ENCODE data around the gene SPATA32. TPM values are rescaled to one million over a fixed set of nuclear protein-coding genes. Genes with fewer than 3 reads are reported as not detected.

The SPATA32 gene
- total RNA-seq, 1 donor, result not detected

DNA sequence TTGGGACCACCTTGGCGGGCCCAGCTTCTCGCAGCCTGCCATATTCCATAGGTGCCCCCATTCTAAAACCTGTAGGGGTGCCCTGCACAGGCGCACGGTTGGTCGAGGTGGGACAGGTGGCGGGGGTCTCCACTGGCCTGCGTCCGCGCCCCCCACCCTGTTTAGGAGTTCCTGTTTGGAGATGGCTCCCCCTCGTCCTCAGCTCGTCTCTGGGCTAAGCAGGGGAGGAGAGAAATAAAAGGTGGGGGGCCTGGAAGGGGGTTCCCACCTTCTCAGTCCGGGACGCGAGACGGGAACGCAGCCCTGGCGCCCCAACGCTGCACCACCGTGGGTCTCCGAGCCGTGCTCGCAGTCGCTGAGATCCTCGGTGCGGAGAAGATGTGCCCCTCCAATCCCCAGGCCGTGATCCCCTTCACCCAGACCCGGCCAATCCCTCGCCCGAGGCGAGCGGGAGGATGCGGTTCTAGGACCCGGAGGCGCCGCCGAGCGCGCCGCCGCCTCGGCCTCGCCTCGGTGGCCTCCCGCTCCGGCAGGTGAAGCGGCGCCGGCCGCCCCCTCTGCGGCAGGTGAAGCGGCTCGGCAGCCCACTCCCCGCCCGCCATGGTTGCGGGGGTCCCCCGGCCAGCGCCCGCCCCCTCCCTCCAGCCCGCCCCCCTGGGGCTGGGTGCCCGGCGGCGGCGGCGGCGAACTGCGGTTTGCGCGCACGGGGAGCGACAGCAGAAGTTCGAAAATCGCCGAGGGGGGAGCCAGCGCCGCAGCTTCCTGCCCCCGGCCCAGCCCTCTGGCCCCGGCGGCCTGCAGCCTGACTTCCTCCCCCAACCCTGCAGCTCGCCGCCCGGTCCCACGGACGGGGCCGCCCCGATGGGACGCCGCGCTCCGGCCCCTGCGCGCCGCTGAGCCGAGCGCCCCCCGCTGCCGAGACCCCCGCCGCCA, 40.5 kb downstream of the SPATA32 start, which contains the start of gene FMNL1:
TSS of gene FMNL1 (plus strand) at position 805 of the 933 bp plus-strand sequence. CDS start 240 bp downstream, outside the sequence.
- Histone ChIP-seq H3K4me3 (ENCODE audit: insufficient read depth, low read length) (peak within 1 kb of the TSS; percentile 65), H3K9me3 (ENCODE audit: low read depth, low read length) (no peaks in the 10 kb centered on the region), H3K27ac (ENCODE audit: low read depth, low read length) (no peak within 1 kb of the TSS), H3K4me1 (ENCODE audit: insufficient read depth, low read length) (peaks cover 11% of the 10 kb centered on the region), H3K79me2 (ENCODE audit: insufficient read depth, low read length) (no peaks in the 10 kb centered on the region), H2AFZ (ENCODE audit: low read length) (peak within 1 kb of the TSS; percentile 51), H3K4me2 (ENCODE audit: insufficient read depth, low read length) (peak within 1 kb of the TSS; percentile 64), H3K27me3 (ENCODE audit: insufficient read depth, low read length) (peaks cover 30% of the 10 kb centered on the region), H4K20me1 (ENCODE audit: insufficient read depth, low read length) (no peaks in the 10 kb centered on the region), H3K36me3 (ENCODE audit: insufficient read depth, low read length) (no peaks in the 10 kb centered on the region)
- DNase-seq (ENCODE audit: insufficient read length, low spot score, missing footprints), result peak; percentile 91
- no peak for TF ChIP-seq CTCF (IDR thresholded peaks at IDR 0.05; ENCODE audit: extremely low read depth, low read depth, low read length)

- no peak overlapping the region for H3K27ac ChIP-seq (ENCODE audit: low read depth, low read length)
- H3K4me3 ChIP-seq (ENCODE audit: insufficient read depth, low read length), result no peak overlapping the region
- no peak overlapping the region for H3K4me2 ChIP-seq (ENCODE audit: insufficient read depth, low read length)
- DNase-seq (ENCODE audit: insufficient read length, low spot score, missing footprints), result peak; percentile 50
- no peaks in the 10 kb centered on the region for H3K79me2 ChIP-seq (ENCODE audit: insufficient read depth, low read length)
- no peak overlapping the region for H2AFZ ChIP-seq (ENCODE audit: low read length)
- peaks cover 30% of the 10 kb centered on the region for H3K27me3 ChIP-seq (ENCODE audit: insufficient read depth, low read length)
- H4K20me1 ChIP-seq (ENCODE audit: insufficient read depth, low read length), result no peaks in the 10 kb centered on the region
- no peak for TF ChIP-seq CTCF (IDR thresholded peaks at IDR 0.05; ENCODE audit: extremely low read depth, low read depth, low read length)
- no peaks in the 10 kb centered on the region for H3K9me3 ChIP-seq (ENCODE audit: low read depth, low read length)
- no peaks in the 10 kb centered on the region for H3K36me3 ChIP-seq (ENCODE audit: insufficient read depth, low read length)
- H3K4me1 ChIP-seq (ENCODE audit: insufficient read depth, low read length), result peaks cover 5% of the 10 kb centered on the region
These were observed 41.8 kb downstream of the SPATA32 start for GRCh38 chr17:45220079-45220478.

DNA sequence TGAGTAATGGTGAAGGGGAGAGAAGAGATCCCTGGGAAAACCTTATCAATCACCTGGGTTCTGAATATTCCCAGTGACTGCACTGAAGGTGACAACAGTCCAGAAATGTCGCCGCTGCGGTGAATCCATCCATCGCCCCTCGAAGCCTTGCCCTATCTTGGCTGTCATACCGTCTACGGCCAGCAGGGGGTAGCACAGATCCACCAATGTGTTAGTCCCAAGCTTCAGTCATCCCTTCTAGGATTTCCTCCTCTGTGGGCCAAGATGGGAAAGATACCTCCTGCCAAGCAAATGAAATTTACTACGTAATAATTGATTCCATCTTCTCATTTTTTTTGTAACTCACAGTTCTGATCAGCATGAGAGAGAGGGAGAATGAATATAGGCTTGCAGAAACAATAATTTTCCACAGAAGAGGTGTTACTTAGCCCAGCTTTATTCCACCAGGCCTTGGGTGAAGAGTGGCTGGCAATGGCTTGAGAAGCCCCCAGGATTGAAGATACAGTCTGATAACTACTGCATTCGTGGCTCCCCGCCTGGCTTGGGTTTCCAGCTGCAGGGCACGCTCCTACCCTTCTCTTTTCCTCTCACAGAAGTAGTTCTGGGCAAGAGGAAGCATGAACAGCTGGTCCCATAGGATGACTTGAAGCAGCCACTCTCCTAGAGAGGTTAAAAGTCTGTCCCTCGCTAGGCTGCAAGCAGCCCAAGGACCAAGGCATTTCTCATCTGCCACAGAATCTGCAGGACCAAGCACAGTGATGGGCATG, 42.8 kb downstream of the SPATA32 start:
- Histone ChIP-seq H2AFZ (ENCODE audit: low read length) (no peak overlapping the region), H4K20me1 (ENCODE audit: insufficient read depth, low read length) (no peaks in the 10 kb centered on the region), H3K79me2 (ENCODE audit: insufficient read depth, low read length) (no peaks in the 10 kb centered on the region), H3K4me1 (ENCODE audit: insufficient read depth, low read length) (peaks cover 2% of the 10 kb centered on the region), H3K27ac (ENCODE audit: low read depth, low read length) (no peak overlapping the region), H3K9me3 (ENCODE audit: low read depth, low read length) (no peaks in the 10 kb centered on the region), H3K27me3 (ENCODE audit: insufficient read depth, low read length) (peaks cover 30% of the 10 kb centered on the region), H3K4me3 (ENCODE audit: insufficient read depth, low read length) (peak overlapping the region; percentile 39), H3K4me2 (ENCODE audit: insufficient read depth, low read length) (peak overlapping the region; percentile 78), H3K36me3 (ENCODE audit: insufficient read depth, low read length) (no peaks in the 10 kb centered on the region)
- TF ChIP-seq CTCF (IDR thresholded peaks at IDR 0.05; ENCODE audit: extremely low read depth, low read depth, low read length), result peak; percentile 91
- DNase-seq (ENCODE audit: insufficient read length, low spot score, missing footprints), result peak; percentile 98

Other genes starting within 250 kb of the SPATA32 start
- 34.5 and 39.1 TPM in 2 replicates for gene DCAKD, start 210.5 kb downstream of the SPATA32 start, total RNA-seq
- 51.8 and 66.6 TPM in 2 replicates for gene NMT1, start 200.8 kb downstream of the SPATA32 start, total RNA-seq
- gene PLCD3, start 129.6 kb downstream of the SPATA32 start, total RNA-seq, result 31.5 and 47.7 TPM in 2 replicates
- gene ACBD4, start 126.4 kb downstream of the SPATA32 start, total RNA-seq, result 4.7 and 6.2 TPM in 2 replicates
- gene HEXIM1, start 113.6 kb downstream of the SPATA32 start, total RNA-seq, result 10.9 and 12.1 TPM in 2 replicates
- 10.0 and 10.9 TPM in 2 replicates for gene HEXIM2, start 100.2 kb downstream of the SPATA32 start, total RNA-seq
- 2.7 and 3.6 TPM in 2 replicates for gene FMNL1, start 40.2 kb downstream of the SPATA32 start, total RNA-seq
- gene MAP3K14, start 54.9 kb upstream of the SPATA32 start, total RNA-seq, result 2.7 and 3.6 TPM in 2 replicates
- 2.9 and 6.2 TPM in 2 replicates for gene ARHGAP27, start 170.8 kb upstream of the SPATA32 start, total RNA-seq
- gene PLEKHM1, start 228.6 kb upstream of the SPATA32 start, total RNA-seq, result 30.8 and 38.0 TPM in 2 replicates